Measurements from ENCODE around the gene INSL3. TPM values are rescaled to one million over a fixed set of nuclear protein-coding genes. Genes with fewer than 3 reads are reported as not detected.
"Not testable (repeated sequence)": the region's sequence is repeated elsewhere in the genome, so short reads cannot be mapped to it uniquely, and the experiment has no call there.

The INSL3 gene
- total RNA-seq, 4 donors from 2014 or later = not detected

- ATAC-seq = no peak
- no peaks in the 10 kb centered on the region for H3K9me3 ChIP-seq
- in situ Hi-C loops (cut with MboI; ENCODE audit: low sequenced_read_pairs in 4 of 4) (no loop called here), intact Hi-C loops (cut with DNase I; ENCODE audit: low total_unique reads) (no loop called here)
- no peak for DNase-seq
- H3K4me1 ChIP-seq = no peaks in the 10 kb centered on the region
- H3K4me3 ChIP-seq = no peak overlapping the region
- H3K27me3 ChIP-seq = peaks cover 0 to 6% (median 0%) of the 10 kb centered on the region in 3 donors
- no peaks in the 10 kb centered on the region for H3K36me3 ChIP-seq
- H3K27ac ChIP-seq = no peak overlapping the region
- TF ChIP-seq CTCF (IDR thresholded peaks at IDR 0.05 in 4 of 5, conservative IDR thresholded peaks at IDR 0.05 in 1 of 5) (no peak), POLR2A (IDR thresholded peaks at IDR 0.05) (no peak)
Measured at GRCh38 chr19:17802137-17802858, 19.0 kb downstream of the INSL3 start.

DNA sequence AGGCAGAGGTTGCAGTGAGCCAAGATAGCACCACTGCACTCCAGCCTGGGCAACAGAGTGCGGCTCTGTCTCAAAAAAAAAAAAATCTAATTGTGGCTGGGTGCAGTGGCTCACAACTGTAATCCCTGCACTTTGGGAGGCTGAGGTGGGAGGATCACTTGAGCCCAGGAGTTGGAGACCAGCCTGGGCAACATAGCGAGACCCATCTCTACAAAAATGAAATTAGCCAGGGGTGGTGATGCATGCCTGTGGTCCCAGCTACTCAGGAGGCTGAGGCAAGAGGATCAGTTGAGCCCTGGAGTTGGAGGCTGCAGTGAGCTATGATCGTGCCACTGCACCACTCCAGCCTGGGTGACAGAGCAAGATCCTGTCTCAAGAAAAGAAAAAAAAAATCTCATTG lies 22.7 kb downstream of the INSL3 start:
- H3K9me3 ChIP-seq; intact Hi-C loops (cut with DNase I; ENCODE audit: low total_unique reads); ATAC-seq; H3K36me3 ChIP-seq; DNase-seq; in situ Hi-C loops (cut with MboI; ENCODE audit: low sequenced_read_pairs in 4 of 4); H3K27ac ChIP-seq; H3K4me3 ChIP-seq; H3K4me1 ChIP-seq: not testable (repeated sequence)
- peaks cover 25 to 36% (median 29%) of the 10 kb centered on the region in 3 donors for H3K27me3 ChIP-seq

DNA sequence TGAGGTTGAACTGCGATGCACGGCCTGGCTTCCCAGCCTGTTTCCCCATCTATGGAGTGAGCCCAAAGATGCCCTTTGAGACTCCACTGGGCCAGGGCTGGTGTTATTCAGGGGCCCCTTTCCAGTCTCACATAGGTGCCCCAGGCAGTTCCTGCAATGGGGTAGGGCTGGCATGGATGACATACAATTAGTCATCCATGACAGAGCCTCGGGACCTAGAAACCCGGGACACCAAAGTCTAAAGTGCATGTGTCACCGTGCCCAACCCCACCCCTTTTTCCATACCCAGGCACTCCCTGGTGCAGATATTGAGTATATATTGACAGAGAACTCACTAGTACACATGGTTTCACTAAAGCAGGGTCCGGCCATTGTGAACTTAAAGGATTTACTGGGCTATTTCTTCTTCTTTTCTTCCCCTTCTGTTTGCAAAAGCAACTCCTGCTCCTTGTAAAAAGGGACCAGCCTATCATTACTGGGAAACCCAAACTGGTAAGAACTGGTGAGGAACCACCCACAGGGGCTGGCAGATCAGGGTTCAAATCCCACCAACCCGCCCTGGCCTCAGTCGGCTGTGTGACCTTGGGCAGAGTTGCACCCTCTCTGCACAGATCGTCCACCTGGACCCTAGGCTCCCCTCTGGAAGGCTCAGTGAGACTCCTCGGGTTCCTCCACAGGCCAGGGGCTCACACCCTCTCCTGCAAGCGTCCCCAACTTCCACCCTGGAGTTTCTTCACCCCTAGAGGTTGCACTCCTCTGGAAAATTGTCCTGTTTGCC lies 23.7 kb downstream of the INSL3 start:
- ATAC-seq (no peak), DNase-seq (no peak)
- Histone ChIP-seq H3K27ac (no peak overlapping the region), H3K27me3 (peaks cover 25 to 39% (median 33%) of the 10 kb centered on the region in 3 donors), H3K9me3 (no peaks in the 10 kb centered on the region), H3K4me3 (no peak overlapping the region), H3K4me1 (no peaks in the 10 kb centered on the region), H3K36me3 (no peaks in the 10 kb centered on the region)
- in situ Hi-C loops (cut with MboI; ENCODE audit: low sequenced_read_pairs in 4 of 4) (no loop called here), intact Hi-C loops (cut with DNase I; ENCODE audit: low total_unique reads) (no loop called here)
- TF ChIP-seq POLR2A (IDR thresholded peaks at IDR 0.05) (no peak), CTCF (IDR thresholded peaks at IDR 0.05 in 4 of 5, conservative IDR thresholded peaks at IDR 0.05 in 1 of 5) (no peak)

- Histone ChIP-seq H3K4me1 (no peaks in the 10 kb centered on the region), H3K9me3 (no peaks in the 10 kb centered on the region), H3K36me3 (no peaks in the 10 kb centered on the region), H3K4me3 (no peak overlapping the region), H3K27me3 (peaks cover 25 to 39% (median 33%) of the 10 kb centered on the region in 3 donors), H3K27ac (no peak overlapping the region)
- intact Hi-C loops (cut with DNase I; ENCODE audit: low total_unique reads) (no loop called here), in situ Hi-C loops (cut with MboI; ENCODE audit: low sequenced_read_pairs in 4 of 4) (no loop called here)
- ATAC-seq (no peak), DNase-seq (no peak)
- TF ChIP-seq CTCF (IDR thresholded peaks at IDR 0.05 in 4 of 5, conservative IDR thresholded peaks at IDR 0.05 in 1 of 5) (no peak), POLR2A (IDR thresholded peaks at IDR 0.05) (no peak)
Measured at GRCh38 chr19:17796838-17797423, 24.4 kb downstream of the INSL3 start.
